CD8-positive, alpha-beta memory T cell (primary cell): ENCODE measurements around the gene AGBL5. TPM values are rescaled to one million over a fixed set of nuclear protein-coding genes. Genes with fewer than 3 reads are reported as not detected.
"Not testable (repeated sequence)": the region's sequence is repeated elsewhere in the genome, so short reads cannot be mapped to it uniquely, and the experiment has no call there.

Source experiments
- CTCF ChIA-PET: fragments of 350-600 bp; sonication (Branson Sonifier 250); formaldehyde crosslinking; loops from one replicate; lab custom pipeline; 2021; ENCODE audit warnings: antibody characterized with exemption; lab: Charles Lee
- POLR2A ChIA-PET: fragments of 350-600 bp; sonication (Branson Sonifier 250); formaldehyde crosslinking; loops from one replicate; lab custom pipeline; 2021; ENCODE audit warnings: antibody characterized with exemption; lab: Charles Lee
- DNase-seq, 5 donors: peaks; one replicate each; pipeline versions ENCODE4 v3.0.0 to v3.0.0-alpha.2; 2020 to 2022; ENCODE audit warnings: mixed read lengths in 1 of 5
- H3K27ac ChIP-seq: one replicate; pipeline ENCODE4 v1.7.0; 2013; ENCODE audit warnings: low read depth, mild to moderate bottlenecking, low read length, moderate library complexity
- H3K27me3 ChIP-seq: 2 replicates; pipeline ENCODE4 v1.7.0; 2013; ENCODE audit warnings: low read length, mild to moderate bottlenecking; ENCODE audit not compliant: insufficient read depth, poor library complexity, severe bottlenecking
- H3K36me3 ChIP-seq: 2 replicates; pipeline ENCODE4 v1.7.0; 2013; ENCODE audit warnings: mild to moderate bottlenecking, low read length, moderate library complexity; ENCODE audit not compliant: insufficient read depth
- H3K4me1 ChIP-seq: 2 replicates; pipeline ENCODE4 v1.7.0; 2013; ENCODE audit warnings: mild to moderate bottlenecking, low read length, moderate library complexity; ENCODE audit not compliant: insufficient read depth
- H3K4me3 ChIP-seq: 2 replicates; pipeline ENCODE4 v1.7.0; 2013; ENCODE audit warnings: mild to moderate bottlenecking, low read length
- H3K9me3 ChIP-seq: 2 replicates; pipeline ENCODE4 v1.7.0; 2013; ENCODE audit warnings: mild to moderate bottlenecking, low read length
- H3K27ac Mint-ChIP-seq, 8 donors: one replicate each; pipeline ENCODE4 v1.8.0; 2020 to 2021; ENCODE audit warnings: mixed read lengths in 8 of 8, mild to moderate bottlenecking in 6 of 8, inconsistent platforms in 3 of 8, moderate library complexity in 3 of 8
- H3K27me3 Mint-ChIP-seq, 2 donors: one replicate each; pipeline ENCODE4 v1.8.0; 2020 to 2021; ENCODE audit warnings: mixed read lengths in 2 of 2, mild to moderate bottlenecking in 1 of 2, moderate library complexity in 1 of 2
- H3K36me3 Mint-ChIP-seq, 3 donors: one replicate each; pipeline ENCODE4 v1.8.0; 2020 to 2021; ENCODE audit warnings: mixed read lengths in 3 of 3, inconsistent platforms in 1 of 3, mild to moderate bottlenecking in 1 of 3
- H3K4me1 Mint-ChIP-seq, 3 donors: one replicate each; pipeline ENCODE4 v1.8.0; 2020 to 2021; ENCODE audit warnings: mixed read lengths in 3 of 3, inconsistent platforms in 1 of 3, mild to moderate bottlenecking in 1 of 3
- H3K4me3 Mint-ChIP-seq, 7 donors: one replicate each; pipeline ENCODE4 v1.8.0; 2020 to 2021; ENCODE audit warnings: mixed read lengths in 7 of 7, mild to moderate bottlenecking in 6 of 7, moderate library complexity in 4 of 7, inconsistent platforms in 2 of 7
- H3K9me3 Mint-ChIP-seq, 5 donors: one replicate each; pipeline ENCODE4 v1.8.0; 2020 to 2022; ENCODE audit warnings: mixed read lengths in 5 of 5, mild to moderate bottlenecking in 3 of 5, moderate library complexity in 2 of 5, inconsistent platforms in 1 of 5
- polyA plus RNA-seq: library from polyadenylated mRNA; unstranded; fragments of 300-500 nt; fragmentation: Illumina TruSeq; gene quantifications from one replicate; pipeline ENCODE4 v1.2.3, GENCODE V29; 2021
- total RNA-seq, 2 experiments: library from RNA; stranded (reverse); gene quantifications; one replicate each; pipeline ENCODE4 v1.2.3, GENCODE V29; 2021

Gene AGBL5
- total and polyA plus RNA-seq, 3 experiments from 2014 or later = 11.5 to 17.3 (median 16.0) TPM

DNA sequence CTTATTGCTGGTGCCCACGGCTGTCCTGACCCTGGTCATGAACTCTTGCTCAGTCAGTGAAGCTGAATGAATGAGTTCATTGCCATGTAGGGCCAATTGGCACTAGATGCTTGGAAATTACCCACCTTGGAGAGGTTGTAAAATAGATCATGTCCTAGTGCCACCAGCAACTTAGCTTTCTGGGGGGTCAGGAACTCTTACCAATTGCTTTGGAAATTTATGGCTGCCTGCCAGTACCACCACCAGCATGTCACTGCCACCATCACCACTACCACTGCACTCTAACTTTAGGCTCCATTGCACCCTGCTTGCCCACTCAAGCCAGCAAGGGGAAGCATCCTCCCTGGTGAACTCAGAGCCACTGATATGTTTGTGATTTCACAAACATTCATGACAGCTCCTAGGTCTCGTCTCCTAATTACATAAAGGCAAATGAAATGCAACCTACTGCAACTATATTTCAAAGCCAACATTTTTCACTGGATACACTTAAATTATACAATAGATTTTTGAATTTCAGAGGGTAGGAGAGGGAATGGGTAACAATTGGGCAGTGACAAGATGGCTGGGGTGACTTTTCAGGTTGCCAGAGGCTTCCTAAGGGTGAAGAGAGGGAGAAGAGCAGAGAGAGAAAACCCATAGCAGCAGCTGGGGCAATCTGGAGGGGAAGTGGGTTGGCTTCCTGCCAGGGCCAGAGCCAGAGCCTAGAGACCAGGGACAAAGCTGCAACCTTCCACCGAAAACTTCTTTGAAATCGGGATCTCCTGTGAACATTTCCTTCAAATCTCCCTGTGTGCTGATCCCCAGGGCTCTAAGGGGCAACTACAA, 23.5 kb downstream of the AGBL5 start:
- Histone ChIP-seq H3K27ac (no peak overlapping the region), H3K36me3 (peaks cover 8% of the 10 kb centered on the region), H3K4me3 (peak overlapping the region; percentile 12), H3K27me3 (no peaks in the 10 kb centered on the region), H3K9me3 (no peaks in the 10 kb centered on the region), H3K4me1 (peaks cover 36% of the 10 kb centered on the region)
- ChIA-PET CTCF (interaction anchor here (1.4 to 2.9 kb wide), 3 partner anchors 13 to 24 kb away, joined by 3 to 10 read pairs (median 4); partner anchors contain the start of genes AGBL5 and KHK), POLR2A (interaction anchor here (0.6 to 3.2 kb wide), 5 partner anchors 11 to 293 kb away, joined by 3 to 13 read pairs (median 4); partner anchors contain the start of genes AGBL5 and KHK)
- Mint-ChIP-seq H3K27me3 (peaks cover 0 to 2% of the 10 kb centered on the region in 2 donors), H3K36me3 (peaks cover 0 to 8% (median 0%) of the 10 kb centered on the region in 3 donors), H3K27ac (peak overlapping the region; percentile 72 to 93 (median 88)), H3K9me3 (no peaks in the 10 kb centered on the region), H3K4me1 (peaks cover 42 to 53% (median 50%) of the 10 kb centered on the region in 3 donors), H3K4me3 (peak overlapping the region; percentile 16 to 83 (median 62))
- peak; percentile 42 to 68 (median 53) for DNase-seq

DNA sequence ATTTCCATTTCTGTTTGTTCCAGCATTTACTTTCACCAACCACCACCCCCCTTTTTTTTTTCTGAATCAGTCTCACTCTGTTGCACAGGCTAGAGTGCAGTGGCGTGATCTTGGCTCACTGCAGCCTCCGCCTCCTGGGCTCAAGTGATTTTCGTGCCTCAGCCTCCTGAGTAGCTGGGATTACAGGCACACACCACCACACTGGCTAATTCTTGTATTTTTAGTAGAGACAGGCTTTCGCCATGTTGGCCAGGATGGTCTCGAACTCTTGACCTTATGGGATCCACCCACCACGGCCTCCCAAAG, 24.1 kb downstream of the AGBL5 start:
- CTCF ChIA-PET, H3K27ac ChIP-seq, H3K36me3 ChIP-seq, H3K9me3 ChIP-seq, H3K27me3 Mint-ChIP-seq, H3K27me3 ChIP-seq, DNase-seq, H3K9me3 Mint-ChIP-seq, H3K36me3 Mint-ChIP-seq: not testable (repeated sequence)
- POLR2A ChIA-PET = interaction anchor here (0.7 to 3.2 kb wide), 3 partner anchors 10 to 46 kb away, joined by 4 to 13 read pairs (median 6); partner anchors contain the start of genes AGBL5 and KHK
- Histone ChIP-seq H3K4me1 (peaks cover 34% of the 10 kb centered on the region), H3K4me3 (peak overlapping the region; percentile 12)
- peak overlapping the region; percentile 72 to 93 (median 88) for H3K27ac Mint-ChIP-seq
- H3K4me1 Mint-ChIP-seq = peaks cover 41 to 50% (median 44%) of the 10 kb centered on the region in 3 donors
- peak overlapping the region; percentile 16 to 83 (median 62) for H3K4me3 Mint-ChIP-seq

DNA sequence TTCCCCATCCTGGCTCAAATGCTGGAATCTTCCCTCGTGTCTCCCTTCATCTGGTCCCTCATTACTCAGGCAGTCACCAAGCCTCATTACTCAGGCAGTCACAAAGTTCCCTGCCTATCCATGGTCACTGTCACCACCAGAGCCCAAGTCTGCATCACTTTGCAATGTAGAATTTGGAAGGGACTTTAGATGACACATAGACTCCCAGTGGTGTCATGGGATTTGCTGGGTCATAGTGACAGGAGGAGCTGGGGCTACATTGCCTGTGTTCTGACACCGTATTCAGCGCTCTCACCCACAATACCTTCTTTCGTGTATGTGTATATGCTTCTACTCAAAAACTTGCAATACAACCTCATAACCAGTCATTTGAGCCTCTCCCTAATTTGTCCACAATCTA, 24.9 kb downstream of the AGBL5 start:
- ChIA-PET POLR2A (interaction anchor here (3.2 kb wide), 1 partner anchor 25 kb away, joined by 13 read pairs; the partner anchor contains the start of gene AGBL5), CTCF (no interaction called here)
- Mint-ChIP-seq H3K36me3 (no peaks in the 10 kb centered on the region), H3K27ac (peak overlapping the region in 5 of 8 donors; percentile 20 to 85 (median 63)), H3K4me1 (peaks cover 41 to 49% (median 44%) of the 10 kb centered on the region in 3 donors), H3K4me3 (peak overlapping the region in 3 of 7 donors; percentile 1 to 43 (median 10)), H3K9me3 (no peaks in the 10 kb centered on the region), H3K27me3 (peaks cover 0 to 2% of the 10 kb centered on the region in 2 donors)
- DNase-seq = no peak
- Histone ChIP-seq H3K36me3 (no peaks in the 10 kb centered on the region), H3K4me3 (no peak overlapping the region), H3K27me3 (no peaks in the 10 kb centered on the region), H3K4me1 (peaks cover 37% of the 10 kb centered on the region), H3K27ac (no peak overlapping the region), H3K9me3 (no peaks in the 10 kb centered on the region)

DNA sequence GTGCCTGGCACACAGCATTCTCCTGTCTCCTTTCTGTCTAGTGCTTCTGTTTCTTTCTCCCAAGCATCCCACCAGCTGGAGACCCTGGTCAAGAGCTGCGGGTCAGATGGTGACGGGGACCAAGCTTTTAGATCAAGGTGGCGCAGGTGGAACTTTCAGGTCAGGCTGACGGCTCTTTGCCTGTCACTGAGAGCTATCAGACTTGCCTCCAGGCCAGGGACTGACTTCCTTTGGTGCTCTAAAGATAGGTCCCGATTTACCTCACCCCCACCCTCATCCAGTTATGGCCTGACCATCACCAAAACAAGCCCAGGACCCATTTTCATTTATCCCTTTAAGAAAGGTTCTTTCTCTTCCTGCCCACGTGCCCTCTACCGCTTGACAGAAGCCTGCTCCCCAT, 25.8 kb downstream of the AGBL5 start:
- no peaks in the 10 kb centered on the region for H3K36me3 ChIP-seq
- POLR2A ChIA-PET = no interaction called here
- H3K27ac Mint-ChIP-seq = peak overlapping the region in 4 of 8 donors; percentile 33 to 84 (median 60)
- DNase-seq = no peak
- H3K4me1 ChIP-seq = peaks cover 42% of the 10 kb centered on the region
- peaks cover 0 to 2% of the 10 kb centered on the region in 2 donors for H3K27me3 Mint-ChIP-seq
- CTCF ChIA-PET = no interaction called here
- no peaks in the 10 kb centered on the region for H3K9me3 ChIP-seq
- H3K4me1 Mint-ChIP-seq = peaks cover 43 to 51% (median 46%) of the 10 kb centered on the region in 3 donors
- H3K4me3 Mint-ChIP-seq = no peak overlapping the region
- H3K27me3 ChIP-seq = no peaks in the 10 kb centered on the region
- H3K27ac ChIP-seq = no peak overlapping the region
- H3K4me3 ChIP-seq = no peak overlapping the region
- H3K36me3 Mint-ChIP-seq = no peaks in the 10 kb centered on the region
- H3K9me3 Mint-ChIP-seq = no peaks in the 10 kb centered on the region

DNA sequence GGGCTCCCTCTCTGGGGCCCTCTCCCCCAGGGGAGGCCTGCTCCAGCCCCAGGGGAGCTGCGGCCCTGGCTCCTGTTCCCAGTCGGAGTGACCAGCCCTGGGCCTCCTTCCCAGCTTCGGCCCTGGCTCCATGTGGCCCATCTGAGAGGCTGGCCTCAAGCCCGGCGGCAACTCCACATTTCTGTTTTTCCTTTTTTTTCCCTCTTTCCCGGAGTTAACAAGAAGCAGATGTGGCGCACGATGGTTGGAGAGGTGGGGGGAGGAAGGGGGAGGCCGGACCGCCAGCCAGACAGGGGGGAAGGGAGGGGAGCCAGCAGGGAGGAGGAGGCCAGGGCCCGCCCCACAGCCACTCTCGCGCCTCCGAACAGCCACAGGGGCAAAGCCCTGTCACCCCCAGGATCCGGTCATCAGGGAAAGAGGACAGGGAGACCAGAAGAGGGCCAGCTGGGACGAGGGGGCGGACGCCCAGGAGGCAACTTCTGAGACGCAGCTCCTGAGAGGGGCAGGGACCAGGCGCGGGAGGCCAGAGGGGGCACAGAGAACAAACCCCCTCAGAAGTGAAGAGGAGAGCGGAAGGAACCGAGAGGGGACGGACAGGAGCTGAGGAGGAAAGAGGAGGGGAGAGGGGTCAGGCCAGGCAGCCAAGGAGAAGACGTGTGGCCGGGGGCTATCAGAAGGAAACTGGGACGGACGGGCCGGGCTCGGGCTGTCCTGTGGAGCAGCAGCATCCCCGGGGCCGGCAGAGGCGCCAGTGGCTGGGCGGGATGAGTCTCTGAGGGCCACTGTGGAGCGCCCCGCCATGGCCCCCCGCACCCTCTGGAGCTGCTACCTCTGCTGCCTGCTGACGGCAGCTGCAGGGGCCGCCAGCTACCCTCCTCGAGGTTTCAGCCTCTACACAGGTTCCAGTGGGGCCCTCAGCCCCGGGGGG, 27.1 kb downstream of the AGBL5 start, which contains the start of gene EMILIN1:
TSS of gene EMILIN1 (plus strand) at position 349 of the 928 bp plus-strand sequence. CDS start at position 800, 451 bp downstream.
- no peaks in the 10 kb centered on the region for H3K36me3 Mint-ChIP-seq
- H3K27me3 Mint-ChIP-seq = peaks cover 0 to 2% of the 10 kb centered on the region in 2 donors
- no peak for DNase-seq
- peaks cover 39 to 41% (median 39%) of the 10 kb centered on the region in 3 donors for H3K4me1 Mint-ChIP-seq
- H3K4me1 ChIP-seq = peaks cover 43% of the 10 kb centered on the region
- H3K4me3 ChIP-seq = no peak within 1 kb of the TSS
- H3K27me3 ChIP-seq = no peaks in the 10 kb centered on the region
- H3K9me3 ChIP-seq = no peaks in the 10 kb centered on the region
- no peak within 1 kb of the TSS for H3K27ac ChIP-seq
- no peaks in the 10 kb centered on the region for H3K36me3 ChIP-seq
- H3K4me3 Mint-ChIP-seq = peak within 1 kb of the TSS in 1 of 7 donors; percentile 68
- no peaks in the 10 kb centered on the region for H3K9me3 Mint-ChIP-seq
- POLR2A ChIA-PET = no interaction called here
- peak within 1 kb of the TSS in 5 of 8 donors; percentile 26 to 66 (median 48) for H3K27ac Mint-ChIP-seq
- CTCF ChIA-PET = no interaction called here

DNA sequence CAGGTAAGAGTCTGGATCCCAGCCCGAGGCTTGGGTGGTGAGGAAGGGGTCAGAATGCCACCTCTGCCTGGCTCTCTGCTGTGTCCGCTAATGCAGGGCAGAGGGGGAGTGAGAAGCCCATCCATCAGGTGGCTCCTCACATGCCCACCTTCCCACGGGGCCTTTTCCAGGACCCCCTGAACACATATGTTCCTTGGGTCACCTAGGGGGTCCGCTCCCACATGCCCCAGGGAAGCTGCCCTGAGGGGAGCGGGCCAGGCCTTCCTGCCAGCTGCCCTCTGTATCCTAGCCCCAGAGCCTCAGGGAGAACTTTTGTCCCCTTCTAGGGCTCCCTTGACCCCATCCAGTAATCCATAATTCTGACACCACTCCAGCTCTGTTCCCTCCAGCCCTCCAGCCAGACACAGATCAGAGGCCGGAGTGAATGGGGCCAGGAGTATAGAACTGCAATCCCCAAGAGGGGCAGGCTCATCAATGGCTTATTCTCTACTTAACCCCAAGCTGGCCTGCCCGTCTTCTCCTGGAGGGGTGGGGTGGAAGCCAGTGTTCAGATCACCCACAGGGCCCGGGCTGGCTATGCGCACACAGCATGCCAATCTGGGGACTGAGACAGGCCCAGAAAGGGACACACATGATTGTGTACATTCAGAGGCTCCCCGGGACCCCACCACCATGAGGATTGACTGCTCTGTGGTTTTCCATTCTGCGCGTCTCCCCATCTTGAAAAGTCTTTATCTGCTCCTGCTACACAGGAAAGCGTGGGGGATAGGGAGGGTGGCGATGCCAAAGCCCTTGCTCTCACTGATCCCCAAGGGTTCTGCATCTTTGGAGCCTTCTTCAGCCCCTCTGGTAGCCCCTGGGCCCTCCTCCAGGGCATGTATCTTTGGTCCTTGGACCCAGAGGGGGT, 28.0 kb downstream of the AGBL5 start:
- no peaks in the 10 kb centered on the region for H3K36me3 ChIP-seq
- Mint-ChIP-seq H3K36me3 (no peaks in the 10 kb centered on the region), H3K27me3 (peaks cover 0 to 2% of the 10 kb centered on the region in 2 donors), H3K27ac (peak overlapping the region in 2 of 8 donors; percentile 48 to 66), H3K9me3 (no peaks in the 10 kb centered on the region), H3K4me1 (peaks cover 33 to 38% (median 33%) of the 10 kb centered on the region in 3 donors), H3K4me3 (peak overlapping the region in 1 of 7 donors; percentile 25)
- no peaks in the 10 kb centered on the region for H3K27me3 ChIP-seq
- no peak for DNase-seq
- peaks cover 43% of the 10 kb centered on the region for H3K4me1 ChIP-seq
- POLR2A ChIA-PET = interaction anchor here (0.6 to 4.2 kb wide), 2 partner anchors 7 to 13 kb away, joined by 7 to 37 read pairs; partner anchors contain the start of gene OST4
- no peaks in the 10 kb centered on the region for H3K9me3 ChIP-seq
- no peak overlapping the region for H3K4me3 ChIP-seq
- CTCF ChIA-PET = interaction anchor here (2.0 to 2.6 kb wide), 2 partner anchors 28 to 47 kb away, joined by 8 to 14 read pairs; partner anchors contain the start of genes AGBL5 and TMEM214
- no peak overlapping the region for H3K27ac ChIP-seq

DNA sequence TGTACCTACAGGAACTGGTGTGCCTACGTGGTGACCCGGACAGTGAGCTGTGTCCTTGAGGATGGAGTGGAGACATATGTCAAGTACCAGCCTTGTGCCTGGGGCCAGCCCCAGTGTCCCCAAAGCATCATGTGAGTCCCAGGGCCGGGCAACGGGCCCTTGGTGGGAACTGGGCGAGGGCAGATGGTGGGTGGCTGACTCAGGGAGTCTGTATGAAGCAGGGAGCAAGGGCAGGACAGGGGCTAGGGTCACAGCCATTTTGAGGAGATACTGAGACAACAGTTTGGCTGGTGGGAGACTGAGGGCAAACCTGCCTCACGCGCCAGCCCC, 28.6 kb downstream of the AGBL5 start:
- Histone ChIP-seq H3K4me1 (peaks cover 39% of the 10 kb centered on the region), H3K9me3 (no peaks in the 10 kb centered on the region), H3K4me3 (no peak overlapping the region), H3K36me3 (no peaks in the 10 kb centered on the region), H3K27me3 (no peaks in the 10 kb centered on the region), H3K27ac (no peak overlapping the region)
- no peak for DNase-seq
- CTCF ChIA-PET = interaction anchor here (2.0 to 2.6 kb wide), 2 partner anchors 29 to 47 kb away, joined by 8 to 14 read pairs; partner anchors contain the start of genes AGBL5 and TMEM214
- H3K4me1 Mint-ChIP-seq = peaks cover 27 to 33% (median 28%) of the 10 kb centered on the region in 3 donors
- POLR2A ChIA-PET = interaction anchor here (0.6 to 4.2 kb wide), 2 partner anchors 8 to 13 kb away, joined by 7 to 37 read pairs; partner anchors contain the start of gene OST4
- no peaks in the 10 kb centered on the region for H3K36me3 Mint-ChIP-seq
- peak overlapping the region in 3 of 7 donors; percentile 4 to 52 (median 25) for H3K4me3 Mint-ChIP-seq
- peak overlapping the region in 1 of 8 donors; percentile 90 for H3K27ac Mint-ChIP-seq
- peaks cover 0 to 2% of the 10 kb centered on the region in 2 donors for H3K27me3 Mint-ChIP-seq
- no peaks in the 10 kb centered on the region for H3K9me3 Mint-ChIP-seq
